Measurements from ENCODE around the gene PTEN.
"Not testable (repeated sequence)": the region's sequence is repeated elsewhere in the genome, so short reads cannot be mapped to it uniquely, and the experiment has no call there.

The PTEN gene

GRCh38 chr10:87868277-87868676, 4.9 kb downstream of the PTEN start:
- TF ChIP-seq CTCF (IDR thresholded peaks at IDR 0.05; ENCODE audit: borderline replicate concordance, extremely low read depth, low read length, poor library complexity, severe bottlenecking) (no peak), EZH2 (IDR thresholded peaks at IDR 0.05; ENCODE audit: borderline replicate concordance, low read depth, low read length, severe bottlenecking) (no peak)
- Histone ChIP-seq H4K20me1 (ENCODE audit: insufficient read depth, low read length) (peaks cover 82% of the 10 kb centered on the region), H3K36me3 (ENCODE audit: insufficient read depth, low read length) (peaks cover 72% of the 10 kb centered on the region), H3K27me3 (ENCODE audit: insufficient read depth, low read length, poor library complexity) (no peaks in the 10 kb centered on the region), H3K4me2 (ENCODE audit: insufficient read depth, low read length) (peak overlapping the region; percentile 79), H3K27ac (ENCODE audit: low read length) (peak overlapping the region; percentile 90), H3K4me1 (ENCODE audit: insufficient read depth, low read length) (peaks cover 56% of the 10 kb centered on the region), H3K79me2 (ENCODE audit: insufficient read depth, low read length) (peaks cover 97% of the 10 kb centered on the region), H3K9ac (ENCODE audit: low read depth, low read length) (peak overlapping the region; percentile 82), H2AFZ (ENCODE audit: low read depth, low read length) (no peak overlapping the region), H3K9me3 (ENCODE audit: insufficient read depth, low read length, severe bottlenecking) (no peaks in the 10 kb centered on the region), H3K4me3 (ENCODE audit: low read depth in 1 of 2, low read length in 2 of 2) (peak overlapping the region; percentile 58 to 73)
- no peak for DNase-seq
- ATAC-seq (ENCODE audit: insufficient read depth, low read depth), result no peak

GRCh38 chr10:87869139-87869538, 5.7 kb downstream of the PTEN start:
- H3K4me3 ChIP-seq (ENCODE audit: low read depth in 1 of 2, low read length in 2 of 2), result peak overlapping the region; percentile 58 to 73; a peak in 3 of 4 replicates
- not testable (repeated sequence) for H2AFZ ChIP-seq (ENCODE audit: low read depth, low read length); DNase-seq; H3K9me3 ChIP-seq (ENCODE audit: insufficient read depth, low read length, severe bottlenecking); H3K27me3 ChIP-seq (ENCODE audit: insufficient read depth, low read length, poor library complexity)
- peak overlapping the region; percentile 90; the same call in 1 of the 2 replicates for H3K27ac ChIP-seq (ENCODE audit: low read length)
- ATAC-seq (ENCODE audit: insufficient read depth, low read depth), result 0 out of 3 replicates have a peak, but pooled peaks have one; percentile 4
- peak overlapping the region; percentile 82 for H3K9ac ChIP-seq (ENCODE audit: low read depth, low read length)
- H4K20me1 ChIP-seq (ENCODE audit: insufficient read depth, low read length), result peaks cover 89% of the 10 kb centered on the region
- H3K79me2 ChIP-seq (ENCODE audit: insufficient read depth, low read length), result peaks cover 100% of the 10 kb centered on the region
- peaks cover 64% of the 10 kb centered on the region for H3K4me1 ChIP-seq (ENCODE audit: insufficient read depth, low read length)
- H3K4me2 ChIP-seq (ENCODE audit: insufficient read depth, low read length), result peak overlapping the region; percentile 79
- peaks cover 79% of the 10 kb centered on the region for H3K36me3 ChIP-seq (ENCODE audit: insufficient read depth, low read length)

GRCh38 chr10:87869773-87870551, 6.5 kb downstream of the PTEN start:
- DNase-seq (no peak), ATAC-seq (ENCODE audit: insufficient read depth, low read depth) (no peak)
- Histone ChIP-seq H3K4me2 (ENCODE audit: insufficient read depth, low read length) (peak overlapping the region; percentile 79), H3K9me3 (ENCODE audit: insufficient read depth, low read length, severe bottlenecking) (no peaks in the 10 kb centered on the region), H3K27ac (ENCODE audit: low read length) (no peak overlapping the region), H2AFZ (ENCODE audit: low read depth, low read length) (no peak overlapping the region), H3K79me2 (ENCODE audit: insufficient read depth, low read length) (peaks cover 100% of the 10 kb centered on the region), H3K27me3 (ENCODE audit: insufficient read depth, low read length, poor library complexity) (no peaks in the 10 kb centered on the region), H3K4me1 (ENCODE audit: insufficient read depth, low read length) (peaks cover 72% of the 10 kb centered on the region), H3K4me3 (ENCODE audit: low read depth in 1 of 2, low read length in 2 of 2) (peak overlapping the region; percentile 58 to 73; a peak in 2 of 4 replicates), H3K9ac (ENCODE audit: low read depth, low read length) (peak overlapping the region; percentile 82), H4K20me1 (ENCODE audit: insufficient read depth, low read length) (peaks cover 88% of the 10 kb centered on the region), H3K36me3 (ENCODE audit: insufficient read depth, low read length) (peaks cover 83% of the 10 kb centered on the region)
- TF ChIP-seq CTCF (IDR thresholded peaks at IDR 0.05; ENCODE audit: borderline replicate concordance, extremely low read depth, low read length, poor library complexity, severe bottlenecking), result no peak

GRCh38 chr10:87872828-87873227, 9.4 kb downstream of the PTEN start:
- peak overlapping the region in 1 of 2 experiments; percentile 36; a peak in 2 of 4 replicates for H3K4me3 ChIP-seq (ENCODE audit: low read depth in 1 of 2, low read length in 2 of 2)
- H3K9me3 ChIP-seq (ENCODE audit: insufficient read depth, low read length, severe bottlenecking), result no peaks in the 10 kb centered on the region
- H3K9ac ChIP-seq (ENCODE audit: low read depth, low read length), result no peak overlapping the region; the same call in 1 of the 2 replicates
- no peak overlapping the region for H2AFZ ChIP-seq (ENCODE audit: low read depth, low read length)
- TF ChIP-seq CTCF (IDR thresholded peaks at IDR 0.05; ENCODE audit: borderline replicate concordance, extremely low read depth, low read length, poor library complexity, severe bottlenecking) (no peak), EZH2 (IDR thresholded peaks at IDR 0.05; ENCODE audit: borderline replicate concordance, low read depth, low read length, severe bottlenecking) (no peak)
- ATAC-seq (ENCODE audit: insufficient read depth, low read depth) (no peak; the same call in 2 of the 3 replicates), DNase-seq (no peak)
- H3K36me3 ChIP-seq (ENCODE audit: insufficient read depth, low read length), result peaks cover 88% of the 10 kb centered on the region
- peaks cover 65% of the 10 kb centered on the region for H4K20me1 ChIP-seq (ENCODE audit: insufficient read depth, low read length)
- H3K27me3 ChIP-seq (ENCODE audit: insufficient read depth, low read length, poor library complexity), result no peaks in the 10 kb centered on the region
- peaks cover 100% of the 10 kb centered on the region for H3K79me2 ChIP-seq (ENCODE audit: insufficient read depth, low read length)
- H3K4me2 ChIP-seq (ENCODE audit: insufficient read depth, low read length), result peak overlapping the region; percentile 79
- peaks cover 83% of the 10 kb centered on the region for H3K4me1 ChIP-seq (ENCODE audit: insufficient read depth, low read length)
- peak overlapping the region; percentile 3; the same call in 1 of the 2 replicates for H3K27ac ChIP-seq (ENCODE audit: low read length)
